Neural progenitor cell (in vitro differentiated cells): ENCODE results near the gene RERE. TPM values are rescaled to one million over a fixed set of nuclear protein-coding genes. Genes with fewer than 3 reads are reported as not detected.

Experiments
- DNase-seq: peaks from one replicate; pipeline ENCODE4 v3.0.0-alpha.2; 2016; ENCODE audit warnings: low spot score
- H2AFZ ChIP-seq: fragments of 200-600 bp; sonication (generic); replicated peaks from 2 replicates; pipeline ENCODE4 v1.6.1; 2016; ENCODE audit warnings: antibody characterized with exemption
- H3F3A ChIP-seq: fragments of 200-600 bp; sonication (generic); 2 replicates; pipeline ENCODE4 v1.6.1; 2016; ENCODE audit warnings: antibody characterized with exemption, low read depth
- H3K27ac ChIP-seq: fragments of 200-600 bp; sonication (generic); 2 replicates; pipeline ENCODE4 v1.5.1; 2016; ENCODE audit warnings: mild to moderate bottlenecking
- H3K27me3 ChIP-seq: fragments of 200-600 bp; sonication (generic); 2 replicates; pipeline ENCODE4 v1.6.1; 2016; ENCODE audit warnings: mild to moderate bottlenecking, moderate library complexity
- H3K36me3 ChIP-seq: fragments of 200-600 bp; sonication (generic); 2 replicates; pipeline ENCODE4 v1.5.1; 2016
- H3K4me1 ChIP-seq: fragments of 200-600 bp; sonication (generic); 2 replicates; pipeline ENCODE4 v1.6.1; 2016; ENCODE audit warnings: mixed run types
- H3K4me2 ChIP-seq: fragments of 200-600 bp; sonication (generic); 2 replicates; pipeline ENCODE4 v1.6.1; 2016
- H3K4me3 ChIP-seq: fragments of 200-600 bp; sonication (generic); 2 replicates; pipeline ENCODE4 v1.5.1; 2016
- H3K79me2 ChIP-seq: fragments of 200-600 bp; sonication (generic); 2 replicates; pipeline ENCODE4 v1.6.1; 2016; ENCODE audit warnings: low read depth
- H3K9ac ChIP-seq: fragments of 200-600 bp; sonication (generic); 2 replicates; pipeline ENCODE4 v1.6.1; 2016
- H3K9me3 ChIP-seq: fragments of 200-600 bp; sonication (generic); 2 replicates; pipeline ENCODE4 v1.5.1; 2016; ENCODE audit warnings: low read depth
- H4K20me1 ChIP-seq: fragments of 200-600 bp; sonication (generic); 2 replicates; pipeline ENCODE4 v1.6.1; 2016; ENCODE audit warnings: low read depth
- H3K27ac Mint-ChIP-seq: 3 replicates; pipeline ENCODE4 v1.8.0; 2021; ENCODE audit warnings: mixed read lengths
- H3K27me3 Mint-ChIP-seq: 2 replicates; pipeline ENCODE4 v1.8.0; 2022; ENCODE audit warnings: low read depth, mild to moderate bottlenecking, inconsistent platforms, moderate library complexity, mixed read lengths; ENCODE audit not compliant: insufficient read depth
- H3K36me3 Mint-ChIP-seq: 3 replicates; pipeline ENCODE4 v1.8.0; 2021; ENCODE audit warnings: mixed read lengths
- H3K4me1 Mint-ChIP-seq: 3 replicates; pipeline ENCODE4 v1.8.0; 2021; ENCODE audit warnings: mixed read lengths
- H3K4me3 Mint-ChIP-seq: 3 replicates; pipeline ENCODE4 v1.8.0; 2021; ENCODE audit warnings: mild to moderate bottlenecking, moderate library complexity, mixed read lengths
- H3K9me3 Mint-ChIP-seq: 3 replicates; pipeline ENCODE4 v1.8.0; 2020; ENCODE audit warnings: mixed read lengths
- EZH2 ChIP-seq: fragments of 200-600 bp; sonication (generic); IDR thresholded peaks from 2 replicates; pipeline ENCODE4 v1.6.1; 2017; ENCODE audit warnings: antibody characterized with exemption, mild to moderate bottlenecking, moderate library complexity
- EZH2phosphoT487 ChIP-seq: fragments of 200-600 bp; sonication (generic); IDR thresholded peaks from 2 replicates; pipeline ENCODE4 v1.6.1; 2017; ENCODE audit warnings: antibody characterized with exemption
- total RNA-seq: library from RNA; depleted of rRNA; stranded (reverse); fragments of >200 nt; gene quantifications from 2 replicates; pipeline ENCODE4 v1.2.3, GENCODE V29; 2015; ENCODE audit warnings: low replicate concordance
- TF ChIP-seq, protein P1 (sequence below): fragments of 200-600 bp; sonication (generic); IDR thresholded peaks from 2 replicates; pipeline ENCODE4 v1.5.1; 2017; ENCODE audit warnings: antibody characterized with exemption, mild to moderate bottlenecking

RERE gene
- total RNA-seq, 1 donor from 2014 or later, result 29.8 TPM

GRCh38 chr1:8340448-8340847, 477.0 kb downstream of the RERE start:
- Histone ChIP-seq H4K20me1 (no peaks in the 10 kb centered on the region), H3K36me3 (no peaks in the 10 kb centered on the region), H3K27ac (no peak overlapping the region), H3K4me3 (no peak overlapping the region), H3K79me2 (no peaks in the 10 kb centered on the region), H3F3A (no peaks in the 10 kb centered on the region), H2AFZ (no peak overlapping the region), H3K9me3 (no peaks in the 10 kb centered on the region), H3K4me2 (no peak overlapping the region), H3K9ac (no peak overlapping the region), H3K27me3 (no peaks in the 10 kb centered on the region), H3K4me1 (no peaks in the 10 kb centered on the region)
- H3K9me3 Mint-ChIP-seq, result peaks cover 9% of the 10 kb centered on the region
- H3K4me1 Mint-ChIP-seq, result peaks cover 21% of the 10 kb centered on the region
- no peak for TF ChIP-seq EZH2
- TF ChIP-seq, protein P1, sequence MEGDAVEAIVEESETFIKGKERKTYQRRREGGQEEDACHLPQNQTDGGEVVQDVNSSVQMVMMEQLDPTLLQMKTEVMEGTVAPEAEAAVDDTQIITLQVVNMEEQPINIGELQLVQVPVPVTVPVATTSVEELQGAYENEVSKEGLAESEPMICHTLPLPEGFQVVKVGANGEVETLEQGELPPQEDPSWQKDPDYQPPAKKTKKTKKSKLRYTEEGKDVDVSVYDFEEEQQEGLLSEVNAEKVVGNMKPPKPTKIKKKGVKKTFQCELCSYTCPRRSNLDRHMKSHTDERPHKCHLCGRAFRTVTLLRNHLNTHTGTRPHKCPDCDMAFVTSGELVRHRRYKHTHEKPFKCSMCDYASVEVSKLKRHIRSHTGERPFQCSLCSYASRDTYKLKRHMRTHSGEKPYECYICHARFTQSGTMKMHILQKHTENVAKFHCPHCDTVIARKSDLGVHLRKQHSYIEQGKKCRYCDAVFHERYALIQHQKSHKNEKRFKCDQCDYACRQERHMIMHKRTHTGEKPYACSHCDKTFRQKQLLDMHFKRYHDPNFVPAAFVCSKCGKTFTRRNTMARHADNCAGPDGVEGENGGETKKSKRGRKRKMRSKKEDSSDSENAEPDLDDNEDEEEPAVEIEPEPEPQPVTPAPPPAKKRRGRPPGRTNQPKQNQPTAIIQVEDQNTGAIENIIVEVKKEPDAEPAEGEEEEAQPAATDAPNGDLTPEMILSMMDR, result no peak
- TF ChIP-seq EZH2phosphoT487, result no peak
- H3K36me3 Mint-ChIP-seq, result peaks cover 19% of the 10 kb centered on the region
- no peak overlapping the region for H3K27ac Mint-ChIP-seq
- no peaks in the 10 kb centered on the region for H3K27me3 Mint-ChIP-seq
- no peak overlapping the region for H3K4me3 Mint-ChIP-seq
- no peak for DNase-seq

GRCh38 chr1:8339203-8339600, 478.2 kb downstream of the RERE start:
- no peaks in the 10 kb centered on the region for H3K9me3 ChIP-seq
- DNase-seq, result no peak

DNA sequence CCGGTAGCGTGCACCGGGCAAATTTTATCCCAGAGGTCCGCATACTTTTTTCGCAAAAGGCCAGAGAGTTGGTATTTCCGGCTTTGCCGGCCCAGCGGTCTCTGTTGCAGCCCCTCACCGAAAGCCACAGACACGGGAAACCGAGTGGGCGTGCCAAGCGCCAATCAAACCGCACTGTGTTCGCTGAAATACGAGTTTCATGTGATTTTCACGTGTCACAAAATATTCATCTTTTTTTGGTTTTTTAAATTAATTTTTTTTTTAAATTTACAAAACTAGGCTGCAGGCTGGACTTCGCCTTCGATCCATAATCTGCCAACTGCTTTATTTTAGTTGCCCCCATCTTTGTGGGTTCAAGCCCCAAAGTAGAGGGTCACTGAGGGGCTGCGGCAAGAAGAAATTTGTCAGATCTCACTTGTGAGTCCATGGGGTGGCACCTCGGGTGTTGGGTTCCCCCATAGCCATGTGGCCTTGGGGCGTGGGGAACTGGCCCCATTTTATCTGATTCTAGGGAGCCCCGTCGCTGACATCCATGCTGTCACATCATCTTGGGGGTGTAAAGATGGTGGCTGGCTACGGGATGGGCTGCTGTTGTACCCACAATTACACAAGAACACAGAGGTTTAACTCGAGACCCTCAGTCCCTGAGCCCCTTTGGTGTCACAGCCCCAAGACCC, 478.8 kb downstream of the RERE start:
- H3K27me3 ChIP-seq, result no peaks in the 10 kb centered on the region
- Mint-ChIP-seq H3K4me1 (peaks cover 14% of the 10 kb centered on the region), H3K27ac (no peak overlapping the region), H3K27me3 (no peaks in the 10 kb centered on the region), H3K9me3 (peaks cover 9% of the 10 kb centered on the region), H3K4me3 (no peak overlapping the region), H3K36me3 (peaks cover 17% of the 10 kb centered on the region)
- H3K4me2 ChIP-seq, result no peak overlapping the region
- TF ChIP-seq, protein P1, result no peak
- TF ChIP-seq EZH2phosphoT487, result no peak
- TF ChIP-seq EZH2, result no peak
- H3K36me3 ChIP-seq, result no peaks in the 10 kb centered on the region
- no peak overlapping the region for H3K27ac ChIP-seq
- H3K4me3 ChIP-seq, result no peak overlapping the region
- no peak overlapping the region for H2AFZ ChIP-seq
- no peaks in the 10 kb centered on the region for H3K9me3 ChIP-seq
- no peaks in the 10 kb centered on the region for H3K4me1 ChIP-seq
- no peak overlapping the region for H3K9ac ChIP-seq
- H4K20me1 ChIP-seq, result no peaks in the 10 kb centered on the region
- DNase-seq, result no peak
- no peaks in the 10 kb centered on the region for H3F3A ChIP-seq
- H3K79me2 ChIP-seq, result no peaks in the 10 kb centered on the region

More at GRCh38 chr1:8339203-8339600, 478.2 kb downstream of the RERE start:
- Histone ChIP-seq H2AFZ (no peak overlapping the region), H4K20me1 (no peaks in the 10 kb centered on the region), H3K4me2 (no peak overlapping the region), H3K4me3 (no peak overlapping the region), H3K79me2 (no peaks in the 10 kb centered on the region), H3K27ac (no peak overlapping the region), H3F3A (no peaks in the 10 kb centered on the region), H3K27me3 (no peaks in the 10 kb centered on the region), H3K36me3 (no peaks in the 10 kb centered on the region), H3K4me1 (no peaks in the 10 kb centered on the region), H3K9ac (no peak overlapping the region)
- TF ChIP-seq, protein P1, result no peak
- TF ChIP-seq EZH2phosphoT487 (no peak), EZH2 (no peak)
- H3K4me1 Mint-ChIP-seq, result peaks cover 16% of the 10 kb centered on the region
- peaks cover 9% of the 10 kb centered on the region for H3K9me3 Mint-ChIP-seq
- peaks cover 15% of the 10 kb centered on the region for H3K36me3 Mint-ChIP-seq
- H3K4me3 Mint-ChIP-seq, result no peak overlapping the region
- no peaks in the 10 kb centered on the region for H3K27me3 Mint-ChIP-seq
- H3K27ac Mint-ChIP-seq, result no peak overlapping the region
